Peyer's patch (tissue), 4 donors: Measurements from ENCODE around the gene CACNA2D3.

Source experiments
- CTCF ChIP-seq, 6 experiments: fragments of 450-650 bp in 4 of 6; fragments of 200-600 bp in 2 of 6; sonication (generic) in 1 of 6; IDR thresholded peaks; one replicate each; pipeline ENCODE4 v1.5.1; 2017 to 2019; ENCODE audit warnings: antibody characterized with exemption in 6 of 6, mild to moderate bottlenecking in 3 of 6, moderate library complexity in 1 of 6
- POLR2A ChIP-seq, 2 donors: fragments of 450-650 bp; IDR thresholded peaks; one replicate each; pipeline ENCODE4 v1.5.1; 2017; ENCODE audit warnings: antibody characterized with exemption in 2 of 2, mild to moderate bottlenecking in 2 of 2, moderate library complexity in 2 of 2

- TF ChIP-seq CTCF (IDR thresholded peaks at IDR 0.05) (peak in 5 of 6 experiments; percentile 17 to 78 (median 66)), POLR2A (IDR thresholded peaks at IDR 0.05) (no peak)
Observed at GRCh38 chr3:54427941-54428871, 305.9 kb downstream of the CACNA2D3 start.
